Stimulated activated CD8-positive, alpha-beta memory T cell treated with anti-CD3 and anti-CD28 coated beads, Interleukin-12 subunit alpha, Interleukin-12 subunit beta, amount 100 ng/mL, for 1 hour (primary cell): Measurements from ENCODE around the gene NPY.

ENCODE experiments used
- DNase-seq: peaks from one replicate; pipeline ENCODE4 v3.0.0-alpha.2; 2020; ENCODE audit warnings: low read depth

NPY gene

DNA sequence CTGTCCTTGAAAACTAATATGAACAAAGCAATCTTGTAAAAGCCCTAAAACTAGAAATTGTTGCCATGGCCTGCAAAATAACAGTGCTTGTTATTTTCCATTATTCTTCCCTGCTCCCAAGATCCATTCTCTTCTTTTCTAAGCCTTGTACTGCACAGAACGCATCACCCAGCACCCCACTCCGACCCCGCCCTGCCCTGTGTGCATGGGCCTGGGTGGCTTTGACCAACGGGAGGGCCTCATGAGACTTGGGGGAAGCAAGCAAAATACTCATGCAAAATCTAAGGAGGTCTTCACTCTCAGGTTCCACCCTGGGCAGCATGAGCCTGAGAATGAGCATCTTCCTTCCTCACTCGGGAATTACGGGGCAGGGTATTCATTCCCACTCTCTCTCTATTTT lies 32.4 kb downstream of the NPY start:
- no peak for DNase-seq

- no peak for DNase-seq
Observed at GRCh38 chr7:24318326-24318725, 34.3 kb downstream of the NPY start.

- no peak for DNase-seq
Observed at GRCh38 chr7:24319209-24319608, 35.2 kb downstream of the NPY start.

DNA sequence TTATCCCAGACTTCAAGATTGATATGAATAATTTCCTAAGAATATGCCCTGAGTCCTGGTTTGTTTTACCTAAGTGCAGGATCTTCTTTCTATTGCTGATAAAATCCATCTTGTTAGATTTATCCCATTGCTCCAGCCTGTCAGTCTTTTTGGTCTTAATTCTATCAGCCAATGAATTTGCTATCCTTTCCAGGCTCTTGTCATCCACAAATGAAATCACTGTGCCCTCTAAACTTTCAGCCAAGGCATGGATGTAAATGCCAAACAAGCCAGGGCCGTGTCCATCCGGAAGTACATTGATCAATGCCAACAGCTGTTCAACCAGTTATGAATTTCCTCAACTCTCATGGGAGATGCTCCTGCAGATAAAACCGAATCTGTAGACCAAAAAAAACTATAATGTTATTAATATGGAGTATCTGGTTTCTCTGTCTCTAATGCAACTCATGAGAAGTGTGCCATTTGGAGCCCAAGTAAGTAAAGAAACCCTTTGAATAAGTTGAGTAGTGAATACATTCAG lies 40.0 kb downstream of the NPY start:
- no peak for DNase-seq

GRCh38 chr7:24325708-24326107 lies 41.7 kb downstream of the NPY start:
- DNase-seq: no peak

- no peak for DNase-seq
Observed at GRCh38 chr7:24328050-24328449, 44.1 kb downstream of the NPY start.

DNA sequence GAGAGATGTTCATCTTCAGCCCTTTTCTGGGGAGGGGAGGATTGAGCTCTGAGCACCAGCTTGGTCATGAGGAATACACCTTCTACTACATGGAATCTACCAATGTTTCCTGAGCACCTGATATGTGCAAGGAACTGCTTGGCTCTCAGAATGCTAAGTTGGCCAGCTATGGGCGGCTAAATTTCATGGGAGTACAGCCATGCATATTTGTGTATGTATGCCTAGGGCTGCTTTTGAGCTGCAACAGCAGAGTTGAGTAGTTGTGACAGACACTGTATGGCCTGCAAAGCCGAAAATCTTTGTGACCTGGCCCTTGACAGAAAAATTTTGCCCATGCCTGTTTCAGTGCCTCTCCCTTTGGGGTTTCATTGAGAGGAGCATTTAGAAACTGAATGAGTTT lies 44.9 kb downstream of the NPY start:
- no peak for DNase-seq

GRCh38 chr7:24334012-24334411 lies 50.0 kb downstream of the NPY start:
- DNase-seq: no peak

- DNase-seq: no peak
Observed at GRCh38 chr7:24334627-24335026, 50.6 kb downstream of the NPY start.

- no peak for DNase-seq
Observed at GRCh38 chr7:24336461-24336860, 52.5 kb downstream of the NPY start.

DNA sequence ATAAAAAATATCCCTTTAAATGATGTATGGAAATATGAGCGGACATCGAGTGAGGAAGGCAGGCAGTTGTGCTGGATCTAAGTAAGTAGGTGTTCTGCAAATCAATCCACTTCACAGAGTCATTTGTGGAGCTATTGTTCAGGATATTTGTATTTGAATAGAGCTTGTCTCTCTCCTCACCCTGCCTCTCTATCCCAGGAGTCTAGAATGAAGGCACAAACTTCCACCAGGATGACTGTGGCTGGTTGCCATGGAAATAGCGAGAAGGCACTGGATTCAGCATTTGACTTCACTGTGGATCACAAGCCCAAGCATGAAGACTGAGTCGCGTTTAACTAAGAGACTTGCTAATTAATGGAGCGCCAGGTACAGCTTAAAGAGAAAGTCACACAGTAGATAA lies 53.2 kb downstream of the NPY start:
- no peak for DNase-seq

- DNase-seq: no peak
Observed at GRCh38 chr7:24339575-24339974, 55.6 kb downstream of the NPY start.

GRCh38 chr7:24340727-24341126 lies 56.7 kb downstream of the NPY start:
- DNase-seq: no peak
